Measurements from ENCODE around the gene ANKRD13D. TPM values are rescaled to one million over a fixed set of nuclear protein-coding genes. Genes with fewer than 3 reads are reported as not detected.
"Not testable (repeated sequence)": the region's sequence is repeated elsewhere in the genome, so short reads cannot be mapped to it uniquely, and the experiment has no call there.

Gene ANKRD13D
- total RNA-seq, 3 donors from 2014 or later: 67.7 to 75.4 (median 69.8) TPM

- peak; percentile 17 to 26 for ATAC-seq
Measured at GRCh38 chr11:67317888-67318555, 28.9 kb downstream of the ANKRD13D start.

GRCh38 chr11:67318876-67319275 is 29.8 kb downstream of the ANKRD13D start:
- ATAC-seq; DNase-seq; H3K36me3 Mint-ChIP-seq (ENCODE audit: insufficient read depth); H3K27me3 Mint-ChIP-seq (ENCODE audit: low read depth); H3K9me3 Mint-ChIP-seq: not testable (repeated sequence)
- Mint-ChIP-seq H3K4me1 (ENCODE audit: low read depth) (peaks cover 14% of the 10 kb centered on the region), H3K4me3 (peak overlapping the region; percentile 91)

More at GRCh38 chr11:67317888-67318555, 28.9 kb downstream of the ANKRD13D start:
- no peaks in the 10 kb centered on the region for H3K9me3 Mint-ChIP-seq
- H3K4me3 Mint-ChIP-seq: peak overlapping the region; percentile 91
- no peaks in the 10 kb centered on the region for H3K36me3 Mint-ChIP-seq (ENCODE audit: insufficient read depth)
- peaks cover 22% of the 10 kb centered on the region for H3K4me1 Mint-ChIP-seq (ENCODE audit: low read depth)
- no peak for DNase-seq
- H3K27me3 Mint-ChIP-seq (ENCODE audit: low read depth): no peaks in the 10 kb centered on the region

GRCh38 chr11:67320011-67320410 is 30.9 kb downstream of the ANKRD13D start:
- H3K9me3 Mint-ChIP-seq: no peaks in the 10 kb centered on the region
- no peaks in the 10 kb centered on the region for H3K36me3 Mint-ChIP-seq (ENCODE audit: insufficient read depth)
- H3K27me3 Mint-ChIP-seq (ENCODE audit: low read depth): no peaks in the 10 kb centered on the region
- H3K4me3 Mint-ChIP-seq: no peak overlapping the region
- DNase-seq: no peak
- ATAC-seq: no peak
- peaks cover 10% of the 10 kb centered on the region for H3K4me1 Mint-ChIP-seq (ENCODE audit: low read depth)

- Mint-ChIP-seq H3K4me3 (no peak overlapping the region), H3K4me1 (ENCODE audit: low read depth) (peaks cover 10% of the 10 kb centered on the region), H3K27me3 (ENCODE audit: low read depth) (no peaks in the 10 kb centered on the region), H3K36me3 (ENCODE audit: insufficient read depth) (no peaks in the 10 kb centered on the region), H3K9me3 (no peaks in the 10 kb centered on the region)
- no peak for ATAC-seq
- DNase-seq: no peak
Measured at GRCh38 chr11:67320691-67321090, 31.6 kb downstream of the ANKRD13D start.

GRCh38 chr11:67321313-67321871 is 32.3 kb downstream of the ANKRD13D start:
- DNase-seq (no peak), ATAC-seq (no peak)
- Mint-ChIP-seq H3K9me3 (no peaks in the 10 kb centered on the region), H3K4me3 (no peak overlapping the region), H3K27me3 (ENCODE audit: low read depth) (no peaks in the 10 kb centered on the region), H3K4me1 (ENCODE audit: low read depth) (peaks cover 10% of the 10 kb centered on the region), H3K36me3 (ENCODE audit: insufficient read depth) (peaks cover 2% of the 10 kb centered on the region)

- no peaks in the 10 kb centered on the region for H3K27me3 Mint-ChIP-seq (ENCODE audit: low read depth)
- H3K4me3 Mint-ChIP-seq: no peak overlapping the region
- no peak for ATAC-seq
- peaks cover 8% of the 10 kb centered on the region for H3K4me1 Mint-ChIP-seq (ENCODE audit: low read depth)
- H3K36me3 Mint-ChIP-seq (ENCODE audit: insufficient read depth): peaks cover 2% of the 10 kb centered on the region
- DNase-seq: no peak
- H3K9me3 Mint-ChIP-seq: no peaks in the 10 kb centered on the region
Measured at GRCh38 chr11:67322049-67322448, 32.9 kb downstream of the ANKRD13D start.

GRCh38 chr11:67323526-67323925 is 34.4 kb downstream of the ANKRD13D start:
- Mint-ChIP-seq H3K36me3 (ENCODE audit: insufficient read depth) (peaks cover 2% of the 10 kb centered on the region), H3K4me1 (ENCODE audit: low read depth) (peaks cover 2% of the 10 kb centered on the region), H3K9me3 (no peaks in the 10 kb centered on the region), H3K27me3 (ENCODE audit: low read depth) (no peaks in the 10 kb centered on the region), H3K4me3 (no peak overlapping the region)
- DNase-seq (no peak), ATAC-seq (no peak)

GRCh38 chr11:67332081-67332691 is 43.1 kb downstream of the ANKRD13D start:
- DNase-seq (no peak), ATAC-seq (no peak)
- no peaks in the 10 kb centered on the region for H3K27me3 Mint-ChIP-seq (ENCODE audit: low read depth)
- H3K4me1 Mint-ChIP-seq (ENCODE audit: low read depth): no peaks in the 10 kb centered on the region
- no peaks in the 10 kb centered on the region for H3K9me3 Mint-ChIP-seq
- H3K4me3 Mint-ChIP-seq: no peak overlapping the region
- no peaks in the 10 kb centered on the region for H3K36me3 Mint-ChIP-seq (ENCODE audit: insufficient read depth)

- Mint-ChIP-seq H3K36me3 (ENCODE audit: insufficient read depth) (no peaks in the 10 kb centered on the region), H3K4me1 (ENCODE audit: low read depth) (no peaks in the 10 kb centered on the region), H3K4me3 (no peak overlapping the region), H3K9me3 (no peaks in the 10 kb centered on the region), H3K27me3 (ENCODE audit: low read depth) (no peaks in the 10 kb centered on the region)
- ATAC-seq (no peak), DNase-seq (no peak)
Measured at GRCh38 chr11:67337257-67337656, 48.2 kb downstream of the ANKRD13D start.

GRCh38 chr11:67344264-67344663 is 55.2 kb downstream of the ANKRD13D start:
- Mint-ChIP-seq H3K9me3 (no peaks in the 10 kb centered on the region), H3K4me1 (ENCODE audit: low read depth) (peaks cover 37% of the 10 kb centered on the region), H3K4me3 (no peak overlapping the region), H3K27me3 (ENCODE audit: low read depth) (no peaks in the 10 kb centered on the region), H3K36me3 (ENCODE audit: insufficient read depth) (no peaks in the 10 kb centered on the region)
- DNase-seq: no peak
- peak; percentile 62 to 74 for ATAC-seq

GRCh38 chr11:67345247-67345919 is 56.3 kb downstream of the ANKRD13D start:
- DNase-seq (no peak), ATAC-seq (peak; percentile 36 to 61)
- H3K27me3 Mint-ChIP-seq (ENCODE audit: low read depth): no peaks in the 10 kb centered on the region
- peaks cover 46% of the 10 kb centered on the region for H3K4me1 Mint-ChIP-seq (ENCODE audit: low read depth)
- no peaks in the 10 kb centered on the region for H3K36me3 Mint-ChIP-seq (ENCODE audit: insufficient read depth)
- no peaks in the 10 kb centered on the region for H3K9me3 Mint-ChIP-seq
- no peak overlapping the region for H3K4me3 Mint-ChIP-seq

GRCh38 chr11:67345920-67346819 is 57.1 kb downstream of the ANKRD13D start:
- Mint-ChIP-seq H3K9me3 (no peaks in the 10 kb centered on the region), H3K27me3 (ENCODE audit: low read depth) (no peaks in the 10 kb centered on the region), H3K4me3 (no peak overlapping the region), H3K4me1 (ENCODE audit: low read depth) (peaks cover 51% of the 10 kb centered on the region), H3K36me3 (ENCODE audit: insufficient read depth) (no peaks in the 10 kb centered on the region)
- ATAC-seq: peak; percentile 58 to 69
- DNase-seq: no peak

- H3K4me3 Mint-ChIP-seq: no peak overlapping the region
- peaks cover 64% of the 10 kb centered on the region for H3K4me1 Mint-ChIP-seq (ENCODE audit: low read depth)
- no peak for DNase-seq
- ATAC-seq: no peak
- no peaks in the 10 kb centered on the region for H3K27me3 Mint-ChIP-seq (ENCODE audit: low read depth)
- H3K36me3 Mint-ChIP-seq (ENCODE audit: insufficient read depth): no peaks in the 10 kb centered on the region
- H3K9me3 Mint-ChIP-seq: no peaks in the 10 kb centered on the region
Measured at GRCh38 chr11:67347964-67348749, 59.1 kb downstream of the ANKRD13D start.

Measured in activated T-cell treated with anti-CD3 and anti-CD28 coated beads, Interleukin-2, amount 50 U/mL, for 4 hours (primary cell).